HUES48 (cell line): ENCODE results near the gene COX4I2.

Source experiments
- H3K27ac ChIP-seq: one replicate; pipeline ENCODE4 v1.7.0; 2013; ENCODE audit warnings: low read depth, low read length, inconsistent platforms
- H3K27me3 ChIP-seq: 2 replicates; pipeline ENCODE4 v1.6.1; 2013; ENCODE audit warnings: mild to moderate bottlenecking, low read length; ENCODE audit not compliant: control insufficient read depth, insufficient read depth
- H3K36me3 ChIP-seq: 2 replicates; pipeline ENCODE4 v1.6.1; 2013; ENCODE audit warnings: low read length; ENCODE audit not compliant: control insufficient read depth, insufficient read depth
- H3K4me1 ChIP-seq: 2 replicates; pipeline ENCODE4 v1.6.1; 2013; ENCODE audit warnings: mild to moderate bottlenecking, low read length; ENCODE audit not compliant: control insufficient read depth, insufficient read depth
- H3K4me3 ChIP-seq: 2 replicates; pipeline ENCODE4 v1.5.1; 2013; ENCODE audit warnings: mild to moderate bottlenecking, low read depth, low read length
- H3K9ac ChIP-seq: 2 replicates; pipeline ENCODE4 v1.6.1; 2013; ENCODE audit warnings: mild to moderate bottlenecking, low read depth, low read length, moderate library complexity
- H3K9me3 ChIP-seq: 2 replicates; pipeline ENCODE4 v1.6.1; 2013; ENCODE audit warnings: low read length; ENCODE audit not compliant: control insufficient read depth, insufficient read depth

COX4I2 gene

DNA sequence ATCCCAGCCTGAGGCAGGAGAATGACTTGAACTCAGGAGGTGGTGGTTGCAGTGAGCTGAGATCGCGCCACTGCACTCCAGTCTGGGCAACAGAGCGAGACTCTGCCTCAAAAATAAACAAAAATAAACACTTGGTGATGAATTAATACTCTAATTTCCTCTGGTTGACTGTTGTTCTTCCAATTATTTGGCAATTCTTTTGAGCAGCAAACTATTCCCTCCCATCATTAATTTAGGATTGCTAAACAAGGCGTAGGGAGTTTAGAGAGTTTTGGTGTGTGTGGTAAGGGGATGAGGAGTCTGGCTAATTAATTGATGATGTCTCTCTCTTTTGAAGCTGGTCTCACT lies 35.3 kb upstream of the COX4I2 start:
- no peaks in the 10 kb centered on the region for H3K27me3 ChIP-seq
- H3K4me1 ChIP-seq = peaks cover 18% of the 10 kb centered on the region
- no peak overlapping the region for H3K4me3 ChIP-seq
- H3K9me3 ChIP-seq = no peaks in the 10 kb centered on the region
- no peak overlapping the region for H3K9ac ChIP-seq
- H3K27ac ChIP-seq = no peak overlapping the region
- H3K36me3 ChIP-seq = peaks cover 9% of the 10 kb centered on the region; the same call in 1 of the 2 replicates

DNA sequence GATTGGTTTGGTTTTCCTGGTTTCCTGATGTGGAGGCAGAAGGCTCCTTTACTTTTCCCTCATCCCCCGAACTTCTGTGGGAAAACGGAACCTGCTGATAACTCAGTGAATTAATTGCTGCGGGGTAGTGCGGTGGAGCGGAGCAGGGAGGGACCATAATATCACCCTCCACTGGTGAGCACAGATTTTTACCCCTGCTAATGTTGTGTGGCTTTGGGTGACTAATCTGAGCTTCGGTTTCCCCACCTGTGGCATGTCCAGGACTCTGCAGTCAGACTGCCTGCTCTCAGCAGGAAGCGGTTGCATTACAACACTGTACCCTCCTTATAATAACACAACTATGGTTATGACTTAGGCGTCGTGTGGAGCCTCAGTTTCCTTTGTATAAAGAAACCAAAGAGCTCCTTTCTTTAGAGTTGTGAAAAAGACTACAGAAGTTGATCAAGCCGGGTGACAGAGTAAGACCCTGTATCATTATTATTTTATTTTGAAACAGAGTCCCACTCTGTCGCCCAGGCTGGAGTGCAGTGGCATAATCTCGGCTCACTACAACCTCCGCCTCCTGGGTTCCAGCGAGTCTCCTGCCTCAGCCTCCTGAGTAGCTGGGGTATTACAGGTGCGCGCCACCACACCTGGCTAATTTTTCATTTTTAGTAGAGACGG lies 34.8 kb upstream of the COX4I2 start:
- no peaks in the 10 kb centered on the region for H3K9me3 ChIP-seq
- H3K4me1 ChIP-seq = peaks cover 23% of the 10 kb centered on the region
- H3K27me3 ChIP-seq = no peaks in the 10 kb centered on the region
- H3K27ac ChIP-seq = peak overlapping the region; percentile 54
- H3K36me3 ChIP-seq = peaks cover 9% of the 10 kb centered on the region; the same call in 1 of the 2 replicates
- no peak overlapping the region for H3K4me3 ChIP-seq
- H3K9ac ChIP-seq = no peak overlapping the region

DNA sequence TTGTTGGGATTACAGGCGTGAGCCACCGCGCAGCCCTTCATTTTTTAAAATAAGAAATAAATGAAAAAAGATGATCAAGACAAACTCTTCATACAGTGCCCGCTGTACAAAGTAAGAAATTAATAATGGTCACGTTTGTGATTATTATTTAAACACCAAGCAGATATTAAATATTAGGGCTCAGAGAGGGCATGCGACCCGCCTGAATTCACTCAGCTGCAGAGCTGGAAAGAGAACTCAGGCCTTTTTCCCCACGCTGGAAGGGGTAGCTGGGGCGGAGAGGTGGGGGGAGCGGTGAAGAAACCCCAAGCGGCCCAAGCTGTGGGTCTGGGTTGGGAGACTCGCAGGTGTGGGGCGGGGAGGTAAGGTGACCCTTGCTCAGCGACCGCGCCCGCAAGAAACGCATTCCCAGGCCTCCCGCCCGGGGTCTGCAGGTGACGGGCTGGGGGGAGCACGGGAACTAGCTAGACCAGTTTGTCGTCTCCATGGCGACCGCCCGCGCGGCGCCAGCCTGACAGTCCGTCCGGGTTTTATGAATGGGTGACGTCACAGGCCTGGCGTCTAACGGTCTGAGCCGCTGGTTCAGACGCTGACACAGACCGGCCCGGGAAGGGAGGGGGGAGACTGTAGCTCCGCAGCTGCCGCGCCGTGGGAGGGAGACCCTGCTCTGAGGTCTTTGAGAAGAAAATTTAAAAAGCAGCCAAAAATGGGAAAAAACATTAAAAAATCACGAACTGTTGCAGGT lies 33.7 kb upstream of the COX4I2 start:
- peaks cover 9% of the 10 kb centered on the region; the same call in 1 of the 2 replicates for H3K36me3 ChIP-seq
- no peaks in the 10 kb centered on the region for H3K27me3 ChIP-seq
- peak overlapping the region; percentile 90 for H3K4me3 ChIP-seq
- H3K9ac ChIP-seq = peak overlapping the region; percentile 61
- H3K27ac ChIP-seq = peak overlapping the region; percentile 98
- H3K4me1 ChIP-seq = peaks cover 31% of the 10 kb centered on the region
- no peaks in the 10 kb centered on the region for H3K9me3 ChIP-seq

DNA sequence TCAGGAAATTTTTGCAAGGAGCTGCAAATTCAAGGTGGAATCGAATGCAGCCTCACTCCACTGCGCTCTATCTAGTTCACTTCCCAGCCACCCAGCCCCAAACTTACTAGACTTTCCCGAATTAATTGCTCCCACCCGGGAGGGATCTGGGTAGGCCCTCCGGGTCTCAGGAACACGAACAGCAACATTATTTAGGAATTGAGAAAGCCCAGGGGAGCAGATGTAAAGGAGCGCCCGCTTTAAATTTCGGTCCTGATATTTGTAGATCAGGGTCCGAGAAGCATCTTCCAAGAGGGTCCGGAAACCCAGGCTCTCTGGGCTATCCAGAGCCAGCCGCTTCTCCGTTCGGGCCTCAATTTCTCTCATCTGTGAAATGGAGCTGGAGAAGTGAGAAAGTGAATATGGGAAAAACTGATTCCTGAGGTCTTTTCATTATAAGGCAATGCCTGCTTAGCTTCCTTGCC lies 33.1 kb upstream of the COX4I2 start:
- no peaks in the 10 kb centered on the region for H3K9me3 ChIP-seq
- peaks cover 9% of the 10 kb centered on the region; the same call in 1 of the 2 replicates for H3K36me3 ChIP-seq
- H3K27me3 ChIP-seq = no peaks in the 10 kb centered on the region
- peak overlapping the region; percentile 90 for H3K4me3 ChIP-seq
- peak overlapping the region; percentile 98 for H3K27ac ChIP-seq
- peaks cover 34% of the 10 kb centered on the region for H3K4me1 ChIP-seq
- H3K9ac ChIP-seq = peak overlapping the region; percentile 61

DNA sequence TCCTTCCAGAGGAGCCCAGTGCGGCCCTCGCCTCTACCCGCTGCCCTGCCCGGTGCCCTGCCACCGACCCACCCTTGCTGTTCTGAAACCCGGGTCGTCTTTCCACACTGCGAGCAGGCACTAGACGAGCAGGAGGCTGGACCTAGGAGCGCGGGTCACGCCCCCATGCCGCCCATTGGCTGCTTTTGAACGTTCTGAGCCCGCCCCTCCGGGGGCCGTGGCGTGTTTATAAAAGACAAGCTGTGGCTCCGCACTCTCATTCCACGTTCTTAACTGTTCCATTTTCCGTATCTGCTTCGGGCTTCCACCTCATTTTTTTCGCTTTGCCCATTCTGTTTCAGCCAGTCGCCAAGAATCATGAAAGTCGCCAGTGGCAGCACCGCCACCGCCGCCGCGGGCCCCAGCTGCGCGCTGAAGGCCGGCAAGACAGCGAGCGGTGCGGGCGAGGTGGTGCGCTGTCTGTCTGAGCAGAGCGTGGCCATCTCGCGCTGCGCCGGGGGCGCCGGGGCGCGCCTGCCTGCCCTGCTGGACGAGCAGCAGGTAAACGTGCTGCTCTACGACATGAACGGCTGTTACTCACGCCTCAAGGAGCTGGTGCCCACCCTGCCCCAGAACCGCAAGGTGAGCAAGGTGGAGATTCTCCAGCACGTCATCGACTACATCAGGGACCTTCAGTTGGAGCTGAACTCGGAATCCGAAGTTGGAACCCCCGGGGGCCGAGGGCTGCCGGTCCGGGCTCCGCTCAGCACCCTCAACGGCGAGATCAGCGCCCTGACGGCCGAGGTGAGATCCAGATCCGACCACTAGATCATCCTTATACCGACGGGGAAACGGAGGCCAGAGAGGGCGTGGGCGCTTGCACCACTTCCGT lies 32.4 kb upstream of the COX4I2 start, which contains the start of gene ID1:
ID1 (plus strand) TSS at position 259 of the 871 bp plus-strand sequence; CDS start at position 358, 99 bp downstream.
- Histone ChIP-seq H3K36me3 (peaks cover 9% of the 10 kb centered on the region; the same call in 1 of the 2 replicates), H3K9ac (peak within 1 kb of the TSS; percentile 90), H3K27ac (peak within 1 kb of the TSS; percentile 98), H3K27me3 (no peaks in the 10 kb centered on the region), H3K9me3 (no peaks in the 10 kb centered on the region), H3K4me3 (peak within 1 kb of the TSS; percentile 90), H3K4me1 (peaks cover 34% of the 10 kb centered on the region)

DNA sequence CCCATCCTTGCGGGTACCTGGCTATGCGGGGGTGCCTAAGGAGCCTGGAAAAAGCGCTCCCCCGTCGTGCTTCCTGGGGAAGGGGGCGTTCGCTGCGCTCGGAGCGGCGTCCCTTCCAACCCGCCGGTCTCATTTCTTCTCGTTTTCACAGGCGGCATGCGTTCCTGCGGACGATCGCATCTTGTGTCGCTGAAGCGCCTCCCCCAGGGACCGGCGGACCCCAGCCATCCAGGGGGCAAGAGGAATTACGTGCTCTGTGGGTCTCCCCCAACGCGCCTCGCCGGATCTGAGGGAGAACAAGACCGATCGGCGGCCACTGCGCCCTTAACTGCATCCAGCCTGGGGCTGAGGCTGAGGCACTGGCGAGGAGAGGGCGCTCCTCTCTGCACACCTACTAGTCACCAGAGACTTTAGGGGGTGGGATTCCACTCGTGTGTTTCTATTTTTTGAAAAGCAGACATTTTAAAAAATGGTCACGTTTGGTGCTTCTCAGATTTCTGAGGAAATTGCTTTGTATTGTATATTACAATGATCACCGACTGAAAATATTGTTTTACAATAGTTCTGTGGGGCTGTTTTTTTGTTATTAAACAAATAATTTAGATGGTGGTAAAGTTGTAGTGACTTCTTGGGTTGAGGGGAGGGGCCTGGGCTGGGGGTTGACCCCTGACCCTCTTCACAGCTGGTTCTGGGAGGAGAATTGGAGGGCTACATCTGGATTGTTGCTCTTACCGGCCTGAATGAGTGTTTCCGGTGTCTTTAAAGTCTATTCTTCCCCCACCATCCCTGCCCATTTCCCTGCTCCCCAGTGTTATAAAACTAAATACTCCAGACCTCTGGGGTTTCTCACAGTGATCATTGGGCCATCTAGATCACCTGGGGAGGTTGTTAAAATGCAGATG lies 31.6 kb upstream of the COX4I2 start:
- peaks cover 9% of the 10 kb centered on the region; the same call in 1 of the 2 replicates for H3K36me3 ChIP-seq
- H3K9ac ChIP-seq = peak overlapping the region; percentile 90
- H3K9me3 ChIP-seq = no peaks in the 10 kb centered on the region
- H3K27me3 ChIP-seq = no peaks in the 10 kb centered on the region
- H3K4me1 ChIP-seq = peaks cover 34% of the 10 kb centered on the region
- peak overlapping the region; percentile 90 for H3K4me3 ChIP-seq
- peak overlapping the region; percentile 98 for H3K27ac ChIP-seq

DNA sequence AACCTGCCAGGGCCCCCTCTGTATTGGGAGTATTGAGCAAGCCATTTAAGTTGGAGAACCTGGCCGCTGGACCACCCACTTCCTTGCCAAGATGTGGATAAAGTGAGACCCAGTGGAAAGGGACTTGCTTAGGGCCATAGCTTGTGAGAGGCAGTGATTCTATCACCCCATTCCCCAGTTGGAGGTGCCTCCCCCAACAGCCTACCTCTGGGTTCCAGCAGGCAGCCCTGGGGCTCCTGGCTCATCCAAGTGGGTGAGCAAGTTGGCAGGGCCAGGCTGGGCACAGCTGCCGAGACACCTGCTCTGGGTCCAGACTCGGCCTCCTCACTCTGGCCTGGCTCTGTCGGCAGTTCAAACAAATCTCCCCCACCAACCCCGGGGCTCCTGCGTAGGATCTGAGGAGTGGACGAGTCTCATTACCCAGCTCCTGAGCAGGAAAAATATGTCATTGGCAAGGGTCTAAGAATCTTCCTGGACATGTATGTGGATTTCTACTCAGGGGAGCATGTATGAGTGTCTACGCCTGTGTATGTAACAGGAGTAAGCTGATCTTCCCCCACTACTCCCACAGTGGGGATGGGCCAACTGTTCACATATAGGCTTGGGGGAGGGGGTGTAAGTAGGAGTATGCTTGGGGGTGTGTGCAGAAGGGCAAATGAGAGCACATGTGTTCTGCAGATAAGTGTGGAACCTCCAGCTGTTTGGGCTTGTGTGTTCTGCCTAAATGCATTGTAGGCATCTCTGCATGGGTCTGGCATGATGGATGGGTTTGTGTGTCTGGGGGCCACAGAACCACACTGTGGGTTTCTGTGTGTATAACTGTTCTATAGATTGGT lies 30.7 kb upstream of the COX4I2 start:
- Histone ChIP-seq H3K4me1 (peaks cover 40% of the 10 kb centered on the region), H3K27me3 (no peaks in the 10 kb centered on the region), H3K4me3 (peak overlapping the region; percentile 90), H3K9ac (peak overlapping the region; percentile 90), H3K27ac (peak overlapping the region; percentile 98), H3K9me3 (no peaks in the 10 kb centered on the region), H3K36me3 (peaks cover 9% of the 10 kb centered on the region; the same call in 1 of the 2 replicates)

DNA sequence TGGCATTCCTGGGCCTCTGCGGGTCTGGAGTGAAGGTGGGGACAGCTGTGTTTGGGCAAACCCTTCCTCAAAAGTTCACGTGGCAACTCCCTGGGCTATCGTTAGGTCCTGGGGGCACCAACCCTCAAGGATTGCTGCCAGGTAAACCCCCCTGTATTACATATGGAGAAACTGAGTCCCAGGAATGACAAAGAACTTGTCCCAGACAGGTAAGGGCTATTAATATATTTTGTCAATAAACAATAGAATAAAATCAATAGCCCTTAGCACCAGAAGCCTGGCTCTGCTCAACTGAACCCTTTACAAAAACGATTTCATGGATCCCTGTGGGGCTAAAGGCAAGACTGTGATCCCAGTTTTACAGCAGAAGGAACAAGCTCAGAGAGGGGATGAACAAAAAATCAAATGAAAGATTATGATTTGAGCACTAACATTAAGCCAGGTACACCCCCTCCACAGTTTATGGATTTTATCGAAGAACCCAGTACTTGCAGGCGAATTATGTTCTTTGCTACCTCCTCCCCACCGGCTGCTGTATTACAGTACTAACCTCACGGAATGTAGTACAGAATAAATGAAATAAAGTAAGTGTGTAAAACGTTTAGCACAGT lies 30.0 kb upstream of the COX4I2 start:
- H3K27ac ChIP-seq = peak overlapping the region; percentile 98
- peaks cover 37% of the 10 kb centered on the region for H3K4me1 ChIP-seq
- no peaks in the 10 kb centered on the region for H3K27me3 ChIP-seq
- H3K9me3 ChIP-seq = no peaks in the 10 kb centered on the region
- H3K36me3 ChIP-seq = peaks cover 9% of the 10 kb centered on the region; the same call in 1 of the 2 replicates
- peak overlapping the region; percentile 90 for H3K4me3 ChIP-seq
- H3K9ac ChIP-seq = peak overlapping the region; percentile 58; the same call in 1 of the 2 replicates

DNA sequence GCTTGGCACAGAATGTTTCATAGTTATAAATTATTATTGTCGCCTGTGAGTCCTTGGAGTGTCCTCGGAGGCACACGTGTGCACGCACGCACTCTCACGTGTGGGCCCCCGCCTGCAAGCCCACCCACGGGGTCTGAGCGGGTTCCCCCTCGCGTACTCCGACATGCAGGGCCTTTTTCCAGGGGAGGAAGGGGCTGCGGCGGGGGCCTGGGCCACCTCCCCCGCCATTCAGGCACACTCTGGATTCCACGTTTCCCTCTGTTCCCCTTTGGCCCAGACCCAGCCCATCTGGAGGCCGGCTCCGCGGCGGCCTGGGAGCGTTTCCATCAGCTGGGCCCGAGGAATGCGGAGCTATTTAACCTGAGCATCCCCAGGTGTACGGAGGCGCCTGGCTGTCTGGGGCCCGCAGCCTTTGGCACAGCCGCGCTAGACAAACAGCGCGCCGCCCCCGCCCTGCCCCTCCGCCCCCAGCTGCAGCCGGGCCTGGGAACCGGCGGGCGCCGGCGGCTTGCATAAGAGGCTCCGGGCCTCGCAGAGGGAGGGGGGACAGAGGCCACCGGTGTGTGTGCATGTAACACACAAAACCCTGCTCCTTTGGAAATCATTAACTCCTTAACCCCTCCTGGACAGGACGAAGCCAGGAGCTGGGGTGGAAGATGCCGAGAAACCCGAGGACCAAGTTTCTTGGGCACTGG lies 29.3 kb upstream of the COX4I2 start:
- Histone ChIP-seq H3K4me1 (peaks cover 34% of the 10 kb centered on the region), H3K36me3 (peaks cover 9% of the 10 kb centered on the region; the same call in 1 of the 2 replicates), H3K9ac (peak overlapping the region; percentile 58; the same call in 1 of the 2 replicates), H3K4me3 (peak overlapping the region; percentile 90), H3K27ac (peak overlapping the region; percentile 98), H3K9me3 (no peaks in the 10 kb centered on the region), H3K27me3 (no peaks in the 10 kb centered on the region)
